Aorta (tissue), 5 donors: ENCODE results near the gene STX5. TPM values are rescaled to one million over a fixed set of nuclear protein-coding genes. Genes with fewer than 3 reads are reported as not detected.
"Not testable (repeated sequence)": the region's sequence is repeated elsewhere in the genome, so short reads cannot be mapped to it uniquely, and the experiment has no call there.

Source experiments
- ATAC-seq: fragments of 200-7000 bp; cut with Tn5 transposase; one replicate; pipeline ENCODE4 v1.9.1; 2022; ENCODE audit warnings: moderate library complexity; ENCODE audit not compliant: low FRiP score
- DNase-seq, 2 donors: peaks; one replicate each; pipeline ENCODE4 v3.0.0-alpha.2; 2020
- H3K27ac ChIP-seq, 2 donors: one replicate each; pipeline ENCODE4 v1.5.1; 2013; ENCODE audit warnings: low read length in 2 of 2, mild to moderate bottlenecking in 2 of 2, moderate library complexity in 2 of 2, control low read depth in 1 of 2, inconsistent platforms in 1 of 2, low read depth in 1 of 2
- H3K27me3 ChIP-seq, 2 donors: one replicate each; pipeline ENCODE4 v1.6.1; 2013; ENCODE audit warnings: control low read depth in 1 of 2, low read length in 1 of 2, mild to moderate bottlenecking in 1 of 2, moderate library complexity in 1 of 2; ENCODE audit not compliant: insufficient read depth in 2 of 2, control insufficient read depth in 1 of 2
- H3K36me3 ChIP-seq, 2 donors: one replicate each; pipeline ENCODE4 v1.6.1; 2013; ENCODE audit warnings: control low read depth in 1 of 2, low read length in 1 of 2, mild to moderate bottlenecking in 1 of 2; ENCODE audit not compliant: insufficient read depth in 2 of 2, control insufficient read depth in 1 of 2
- H3K4me1 ChIP-seq, 2 donors: one replicate each; pipeline ENCODE4 v1.6.1; 2013; ENCODE audit warnings: low read length in 2 of 2, control low read depth in 1 of 2, mild to moderate bottlenecking in 1 of 2, moderate library complexity in 1 of 2; ENCODE audit not compliant: insufficient read depth in 2 of 2, control insufficient read depth in 1 of 2
- H3K4me3 ChIP-seq, 2 donors: one replicate each; pipeline ENCODE4 v1.5.1; 2013; ENCODE audit warnings: low read length in 2 of 2, control low read depth in 1 of 2, mild to moderate bottlenecking in 1 of 2
- H3K9me3 ChIP-seq: one replicate; pipeline ENCODE4 v1.6.1; 2013; ENCODE audit warnings: mild to moderate bottlenecking, low read length; ENCODE audit not compliant: control insufficient read depth
- WGBS, 2 donors: extraction: QIAGEN DNeasy Blood & Tissue Kit; methylation state at CpG; one replicate each; pipeline ENCODE4 v1.1.7; 2013; 5-methylcytosine and 5-hydroxymethylcytosine counted together
- intact Hi-C, 2 donors: fragments of 100-400 bp; cut with DNase I; formaldehyde crosslinking; loops; one replicate each; pipeline versions ENCODE4 v1.14.2 to v1.15.0; 2022
- polyA plus RNA-seq, 2 donors: library from polyadenylated mRNA; stranded (reverse); fragments of 200-250 nt; gene quantifications; one replicate each; pipeline ENCODE4 v1.2.3, GENCODE V29; 2013
- total RNA-seq, 2 donors: library from RNA; stranded (reverse); fragmentation: NEBNext Ultra II Directional; extraction: Animal tissue kit (Norgen Biotek cat#: 25700); gene quantifications; one replicate each; pipeline ENCODE4 v1.2.1, GENCODE V29; 2021
- donor health status: healthy with polysubstance abuse.
- donor health status: Bipolar disorder and iron deficiency.
- donor health status: DM: no; HTN: no; CAD: no.
- donor health status: DM: no; HTN: no; CAD: no.
- donor health status: DM: yes; HTN: yes; CAD: no.

The STX5 gene
- total and polyA plus RNA-seq, 4 donors, result 19.2 to 46.4 (median 43.3) TPM

DNA sequence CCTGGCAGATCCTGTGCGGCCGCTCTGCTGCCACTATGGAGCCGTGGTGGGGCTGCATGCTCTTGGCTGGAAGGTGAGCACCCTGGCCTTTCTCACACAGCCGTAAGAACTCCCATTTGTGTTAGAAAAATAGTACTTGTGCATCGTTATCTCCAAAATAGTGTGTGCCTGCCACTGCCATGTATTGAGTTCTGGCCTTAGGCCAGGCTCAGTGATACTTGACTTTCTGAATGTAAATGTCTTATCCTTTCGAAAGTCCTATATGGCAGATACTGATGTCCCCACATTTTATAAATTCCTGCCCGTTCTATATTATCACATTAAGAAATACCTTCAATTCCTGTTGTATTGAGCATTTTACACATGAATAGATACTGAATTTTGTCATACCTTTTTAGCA is 49.1 kb downstream of the STX5 start:
- H3K27ac ChIP-seq, result no peak overlapping the region
- no peak overlapping the region for H3K4me3 ChIP-seq
- no peaks in the 10 kb centered on the region for H3K9me3 ChIP-seq
- no peaks in the 10 kb centered on the region for H3K27me3 ChIP-seq
- intact Hi-C loops, result no loop called here
- no peaks in the 10 kb centered on the region for H3K4me1 ChIP-seq
- ATAC-seq (no peak), DNase-seq (no peak)
- peaks cover 0 to 5% of the 10 kb centered on the region in 2 donors for H3K36me3 ChIP-seq
- WGBS, 2 donors, result 84 to 90% methylated on average over 7 of the region's 7 CpGs

DNA sequence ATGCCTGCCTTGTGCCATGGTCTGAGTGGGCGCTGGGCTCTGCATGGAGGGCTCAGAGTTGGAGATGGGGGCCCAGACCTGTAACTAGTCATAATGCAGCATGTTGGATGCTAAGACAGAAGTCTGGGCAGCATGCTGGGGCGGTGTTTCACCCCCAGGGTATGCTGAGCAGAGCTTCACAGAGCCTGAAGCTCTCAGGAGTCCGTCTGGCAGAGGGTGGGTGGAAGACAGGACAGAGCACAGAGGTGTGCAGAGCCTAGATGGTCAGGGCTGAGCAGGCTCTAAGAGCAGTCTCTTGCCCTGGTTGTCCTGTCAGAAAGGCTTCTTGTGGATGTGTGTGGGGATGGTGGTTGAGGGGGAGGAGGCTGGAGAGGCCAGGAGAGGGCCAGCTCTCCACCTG is 53.4 kb downstream of the STX5 start:
- no peaks in the 10 kb centered on the region for H3K4me1 ChIP-seq
- no peaks in the 10 kb centered on the region for H3K9me3 ChIP-seq
- peaks cover 0 to 5% of the 10 kb centered on the region in 2 donors for H3K36me3 ChIP-seq
- H3K4me3 ChIP-seq, result no peak overlapping the region
- H3K27ac ChIP-seq, result no peak overlapping the region
- WGBS, 2 donors, result 89 to 90% methylated on average over 3 of the region's 3 CpGs
- ATAC-seq (peak; percentile 28), DNase-seq (no peak)
- no peaks in the 10 kb centered on the region for H3K27me3 ChIP-seq
- intact Hi-C loops, result no loop called here

DNA sequence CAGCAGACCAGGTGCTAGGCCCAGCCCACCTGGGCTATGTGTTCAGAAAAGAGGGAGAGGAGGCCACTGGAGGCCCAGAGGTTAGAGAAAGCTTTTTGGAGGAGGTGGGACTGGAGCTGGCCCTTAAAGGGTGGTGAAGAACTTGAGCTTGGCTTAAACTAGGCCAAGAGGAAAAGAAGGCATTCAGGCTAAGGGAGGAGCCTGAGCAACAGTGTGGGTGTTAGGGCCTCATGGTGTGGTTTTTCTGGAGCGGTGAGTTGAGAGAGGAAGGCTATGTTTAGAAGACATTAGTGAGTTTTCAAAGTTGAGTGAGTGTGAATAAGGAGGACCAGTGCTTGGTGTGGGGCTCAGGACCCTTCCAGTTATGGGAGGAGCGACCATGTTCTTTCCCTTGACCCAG is 54.5 kb downstream of the STX5 start:
- Histone ChIP-seq H3K27me3 (no peaks in the 10 kb centered on the region), H3K4me3 (no peak overlapping the region), H3K36me3 (peaks cover 0 to 2% of the 10 kb centered on the region in 2 donors), H3K27ac (no peak overlapping the region), H3K9me3 (no peaks in the 10 kb centered on the region), H3K4me1 (no peaks in the 10 kb centered on the region)
- 82 to 87% methylated on average over 2 of the region's 2 CpGs for WGBS, 2 donors
- no peak for ATAC-seq
- DNase-seq, result no peak
- intact Hi-C loops, result no loop called here

DNA sequence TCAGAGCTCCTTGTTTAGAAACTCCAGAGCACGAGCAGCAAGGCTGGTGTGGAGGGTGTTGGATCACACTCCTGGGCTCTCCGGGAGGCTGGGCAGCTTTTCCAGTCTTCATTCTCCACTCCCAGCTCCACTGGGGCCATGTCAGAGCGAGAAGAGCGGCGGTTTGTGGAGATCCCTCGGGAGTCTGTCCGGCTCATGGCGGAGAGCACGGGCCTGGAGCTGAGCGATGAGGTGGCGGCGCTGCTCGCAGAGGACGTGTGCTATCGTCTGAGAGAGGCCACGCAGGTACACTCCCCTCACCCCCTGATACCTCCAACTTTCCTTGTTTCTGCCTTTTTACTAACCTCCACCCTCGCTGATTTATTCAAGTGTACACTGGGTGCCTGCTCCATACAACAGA is 56.2 kb downstream of the STX5 start:
- Histone ChIP-seq H3K4me1 (no peaks in the 10 kb centered on the region), H3K4me3 (no peak overlapping the region), H3K27me3 (no peaks in the 10 kb centered on the region), H3K36me3 (no peaks in the 10 kb centered on the region), H3K9me3 (no peaks in the 10 kb centered on the region), H3K27ac (no peak overlapping the region)
- ATAC-seq (no peak), DNase-seq (no peak)
- intact Hi-C loops, result no loop called here
- 90 to 93% methylated on average over 17 of the region's 17 CpGs for WGBS, 2 donors

DNA sequence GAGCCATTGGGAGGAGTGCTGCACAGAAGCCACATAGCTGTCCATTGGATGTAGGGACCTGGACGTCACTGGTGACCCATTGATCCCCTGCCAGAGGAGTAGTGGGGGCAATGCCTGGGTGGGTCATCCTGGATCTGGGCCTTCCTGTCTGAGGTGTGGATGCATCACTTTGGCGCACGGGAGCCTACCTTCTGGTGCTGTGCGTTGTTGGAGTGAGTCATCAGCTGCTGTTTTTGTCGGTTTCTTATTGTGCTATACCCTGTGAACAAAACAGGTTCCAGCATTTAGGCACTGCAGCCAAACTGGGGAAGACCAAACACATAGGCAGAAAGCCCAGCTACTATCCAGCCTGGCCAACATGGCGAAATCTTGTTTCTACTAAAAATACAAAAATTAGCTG is 57.4 kb downstream of the STX5 start:
- Histone ChIP-seq H3K4me1 (no peaks in the 10 kb centered on the region), H3K4me3 (no peak overlapping the region), H3K9me3 (no peaks in the 10 kb centered on the region), H3K36me3 (no peaks in the 10 kb centered on the region), H3K27me3 (no peaks in the 10 kb centered on the region), H3K27ac (no peak overlapping the region)
- intact Hi-C loops, result loop anchor here in 1 of 2 donors (5.0 kb wide), 1 partner anchor 47 kb away; the partner anchor contains the start of genes HNRNPUL2 and TTC9C
- DNase-seq, result no peak
- WGBS, 2 donors, result 84 to 86% methylated on average over 6 of the region's 6 CpGs
- ATAC-seq, result no peak

DNA sequence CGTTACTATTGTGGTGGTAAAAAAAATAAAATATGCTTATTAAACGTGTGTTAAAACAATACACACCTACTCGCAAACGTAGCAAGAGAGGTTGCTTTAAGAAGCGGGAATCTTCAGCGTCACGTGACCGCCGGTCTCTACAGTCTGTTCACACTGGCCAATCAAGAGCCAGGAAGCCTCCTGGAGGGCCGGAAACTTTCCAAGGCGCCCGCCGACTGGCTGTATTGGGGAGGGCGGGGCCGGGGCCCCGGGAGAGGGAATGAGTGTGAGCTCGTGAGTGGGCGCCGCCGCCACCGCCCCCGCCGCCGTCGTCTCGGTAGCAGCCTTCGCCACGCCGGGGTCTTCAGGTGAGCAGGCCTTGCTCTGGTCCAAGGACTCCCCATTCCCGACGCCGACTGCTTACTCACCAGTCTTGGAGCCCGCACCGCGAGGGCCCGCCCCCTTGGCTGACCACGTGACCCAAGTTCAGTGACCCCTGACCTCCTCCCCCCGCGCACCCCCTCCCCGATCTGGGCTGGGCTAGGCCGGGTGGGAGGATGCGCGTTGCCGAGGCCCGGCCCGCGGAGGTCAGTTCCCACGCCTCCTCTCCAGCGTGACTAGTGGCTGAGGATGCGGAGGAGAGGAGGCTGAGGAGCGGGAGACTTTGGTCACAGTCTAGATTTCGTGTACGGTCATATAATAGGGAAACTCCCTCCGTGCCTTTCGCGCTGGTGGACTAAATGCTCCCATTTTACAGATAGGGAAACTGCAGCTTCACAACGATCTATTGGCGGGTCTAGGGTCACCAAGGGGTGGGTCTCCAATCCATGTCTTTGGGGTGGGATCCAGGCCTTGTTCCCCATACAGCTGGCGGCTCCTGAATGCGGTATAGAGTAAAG is 60.5 kb downstream of the STX5 start, which contains the start of gene TAF6L:
Gene TAF6L, plus strand, starts transcription at position 253 of the 878 bp plus-strand sequence. CDS start 4,388 bp downstream, outside the sequence.
- Histone ChIP-seq H3K9me3 (no peaks in the 10 kb centered on the region), H3K4me3 (peak within 1 kb of the TSS; percentile 38 to 72), H3K27ac (peak within 1 kb of the TSS; percentile 31 to 98), H3K27me3 (no peaks in the 10 kb centered on the region), H3K4me1 (no peaks in the 10 kb centered on the region), H3K36me3 (peaks cover 2 to 3% of the 10 kb centered on the region in 2 donors)
- intact Hi-C loops, result loop anchor here in 1 of 2 donors (5.0 kb wide), 1 partner anchor 44 kb away; the partner anchor contains the start of genes HNRNPUL2 and TTC9C
- DNase-seq (peak; percentile 99), ATAC-seq (peak; percentile 99)
- 1 to 2% methylated on average over 60 of the region's 60 CpGs for WGBS, 2 donors

DNA sequence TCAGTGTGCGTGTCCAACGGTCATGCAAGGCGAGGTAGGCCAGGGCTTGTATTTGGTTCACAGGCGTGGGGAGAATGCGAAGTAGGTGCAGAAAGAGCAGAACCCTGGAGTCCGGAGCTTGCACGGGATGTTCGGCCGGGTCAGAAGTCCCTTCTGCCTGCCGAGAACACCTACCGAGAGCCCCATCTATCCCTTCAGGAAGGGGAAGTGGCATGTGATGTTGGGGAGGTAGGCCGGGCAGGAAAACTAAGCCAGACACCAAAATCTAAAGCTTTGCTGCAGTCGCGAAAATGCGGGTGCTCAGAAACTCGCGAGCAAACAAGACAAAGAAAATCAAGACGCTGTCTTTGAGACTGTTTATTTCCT is 61.1 kb downstream of the STX5 start:
- Histone ChIP-seq H3K4me3 (peak overlapping the region; percentile 30 to 72), H3K27ac (peak overlapping the region; percentile 31 to 98), H3K4me1 (no peaks in the 10 kb centered on the region), H3K9me3 (no peaks in the 10 kb centered on the region), H3K36me3 (peaks cover 2 to 6% of the 10 kb centered on the region in 2 donors), H3K27me3 (no peaks in the 10 kb centered on the region)
- DNase-seq, result no peak
- 0 to 1% methylated on average over 18 of the region's 18 CpGs for WGBS, 2 donors
- ATAC-seq, result peak; percentile 50
- intact Hi-C loops, result loop anchor here in 1 of 2 donors (5.0 kb wide), 1 partner anchor 43 kb away; the partner anchor contains the start of genes HNRNPUL2 and TTC9C

DNA sequence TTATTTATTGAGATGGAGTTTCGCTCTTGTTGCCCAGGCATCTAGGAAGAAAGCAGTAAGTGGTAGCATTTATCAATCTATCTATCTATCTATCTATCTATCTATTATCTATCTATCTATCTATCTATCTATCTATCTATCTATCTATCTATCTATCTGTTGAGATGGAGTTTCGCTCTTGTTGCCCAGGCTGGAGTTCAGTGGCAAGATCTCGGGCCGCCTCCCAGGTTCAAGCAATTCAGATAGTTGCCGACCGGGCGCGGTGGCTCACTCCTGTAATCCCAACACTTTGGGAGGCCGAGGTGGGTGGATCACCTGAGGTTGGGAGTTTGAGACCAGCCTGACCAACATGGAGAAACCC is 71.0 kb downstream of the STX5 start:
- intact Hi-C loops, H3K4me3 ChIP-seq: not testable (repeated sequence)

More for the DNA sequence above, 71.0 kb downstream of the STX5 start:
- 43 to 46% methylated on average over 9 of the region's 9 CpGs for WGBS, 2 donors
- not testable (repeated sequence) for H3K9me3 ChIP-seq, H3K27ac ChIP-seq, H3K4me1 ChIP-seq, ATAC-seq, DNase-seq, H3K27me3 ChIP-seq, H3K36me3 ChIP-seq
